HCT116 (cell line): ENCODE results near the gene CTCF. TPM values are rescaled to one million over a fixed set of nuclear protein-coding genes. Genes with fewer than 3 reads are reported as not detected.

Experiments
- ATAC-seq: fragments of 200-7000 bp; cut with Tn5 transposase; 2 replicates; pipeline ENCODE4 v1.9.1; 2020; ENCODE audit warnings: mild to moderate bottlenecking, moderate library complexity
- BruUV-seq: library from RNA; stranded (reverse); fragments of 400-500 nt; replicated peaks from 2 replicates; lab custom pipeline; 2021; lab: Mats Ljungman, UMichigan
- CTCF ChIA-PET: fragments of 300-600 bp; sonication (Branson Sonifier 250); formaldehyde crosslinking; loops from one replicate; lab custom pipeline; 2021; ENCODE audit warnings: antibody characterized with exemption; lab: Charles Lee
- POLR2A ChIA-PET: fragments of 300-600, 350-600 bp; sonication (Branson Sonifier 250); formaldehyde crosslinking; loops from one replicate; lab custom pipeline; 2021; ENCODE audit warnings: antibody characterized with exemption; lab: Charles Lee
- RAD21 ChIA-PET, 2 experiments: fragments of 300-600 bp; sonication (Branson Sonifier 250); formaldehyde crosslinking; loops; one replicate each; lab custom pipeline; 2023; ENCODE audit warnings: low total read pairs in 2 of 2; ENCODE audit not compliant: uncharacterized antibody in 2 of 2, unreplicated experiment in 2 of 2, low non-redundant PET in 1 of 2; lab: Charles Lee
- DNase-seq: peaks from one replicate; pipeline ENCODE4 v3.0.0-alpha.2; 2010; ENCODE audit warnings: low read depth, low spot score
- H2AFZ ChIP-seq: fragments of 200-600 bp; shearing (Covaris generic), sonication (generic); 2 replicates; pipeline ENCODE4 v1.6.1; 2017; ENCODE audit warnings: low read depth, mixed run types, mixed read lengths, antibody characterized with exemption, low read length; ENCODE audit not compliant: poor library complexity, severe bottlenecking
- H3K27ac ChIP-seq: 2 replicates; pipeline ENCODE4 v1.5.1; 2012; ENCODE audit warnings: low read depth, low read length
- H3K27me3 ChIP-seq: fragments of 200-600 bp; sonication (generic); 2 replicates; pipeline ENCODE4 v1.6.1; 2016; ENCODE audit warnings: mixed run types, low read length, mixed read lengths; ENCODE audit not compliant: insufficient read depth
- H3K36me3 ChIP-seq, 2 experiments: fragments of 200-500 bp in 1 of 2; fragments of 200-600 bp in 1 of 2; sonication (Bioruptor generic) in 1 of 2; sonication (generic) in 1 of 2; 2 replicates each; pipeline versions ENCODE4 v1.5.1 to v1.6.1; 2014 to 2016; ENCODE audit warnings: low read length in 2 of 2, inconsistent platforms in 1 of 2, mixed read lengths in 1 of 2, mixed run types in 1 of 2; ENCODE audit not compliant: insufficient read depth in 2 of 2, control insufficient read depth in 1 of 2
- H3K4me1 ChIP-seq, 2 experiments: fragments of 200-600 bp in 1 of 2; sonication (generic) in 1 of 2; 2 replicates each; pipeline versions ENCODE4 v1.5.1 to v1.6.1; 2012 to 2017; ENCODE audit warnings: low read length in 2 of 2, inconsistent platforms in 1 of 2, mild to moderate bottlenecking in 1 of 2, mixed read lengths in 1 of 2, mixed run types in 1 of 2, moderate library complexity in 1 of 2; ENCODE audit not compliant: insufficient read depth in 2 of 2, control insufficient read depth in 1 of 2
- H3K4me2 ChIP-seq: fragments of 200-600 bp; sonication (generic); 2 replicates; pipeline ENCODE4 v1.6.1; 2017; ENCODE audit warnings: mixed run types, low read length, mixed read lengths
- H3K4me3 ChIP-seq, 2 experiments: fragments of 200-600 bp in 1 of 2; sonication (generic) in 1 of 2; replicated peaks in 1 of 2; 2 replicates each; pipeline ENCODE4 v1.5.1; 2011 to 2016; ENCODE audit warnings: low read length in 2 of 2, control low read depth in 1 of 2, low read depth in 1 of 2, mild to moderate bottlenecking in 1 of 2, mixed read lengths in 1 of 2, mixed run types in 1 of 2
- H3K79me2 ChIP-seq: fragments of 200-600 bp; sonication (generic); 2 replicates; pipeline ENCODE4 v1.6.1; 2017; ENCODE audit warnings: mild to moderate bottlenecking, mixed run types, low read length, moderate library complexity, mixed read lengths; ENCODE audit not compliant: insufficient read depth
- H3K9ac ChIP-seq: fragments of 200-600 bp; sonication (generic); 2 replicates; pipeline ENCODE4 v1.6.1; 2016; ENCODE audit warnings: low read length, mixed read lengths
- H3K9me2 ChIP-seq: fragments of 200-600 bp; sonication (generic), shearing (Covaris generic); 2 replicates; pipeline ENCODE4 v1.6.1; 2017; ENCODE audit warnings: mixed run types, mild to moderate bottlenecking, moderate library complexity; ENCODE audit not compliant: insufficient read depth
- H3K9me3 ChIP-seq, 2 experiments: fragments of 200-500 bp in 1 of 2; fragments of 200-600 bp in 1 of 2; sonication (Bioruptor generic) in 1 of 2; sonication (generic) in 1 of 2; 2 replicates each; pipeline ENCODE4 v1.6.1; 2014 to 2017; ENCODE audit warnings: low read length in 2 of 2, mixed read lengths in 2 of 2, inconsistent platforms in 1 of 2, low read depth in 1 of 2, mild to moderate bottlenecking in 1 of 2, mixed run types in 1 of 2, moderate library complexity in 1 of 2; ENCODE audit not compliant: control insufficient read depth in 1 of 2, insufficient read depth in 1 of 2
- H4K20me1 ChIP-seq: fragments of 200-600 bp; sonication (generic), shearing (Covaris generic); 2 replicates; pipeline ENCODE4 v1.6.1; 2017; ENCODE audit warnings: mixed run types, mild to moderate bottlenecking, moderate library complexity; ENCODE audit not compliant: insufficient read depth
- ATF3 ChIP-seq: IDR thresholded peaks from 2 replicates; pipeline ENCODE4 v1.6.1; 2012
- CBX3 ChIP-seq: IDR thresholded peaks from 2 replicates; pipeline ENCODE4 v1.6.1; 2012; ENCODE audit warnings: low read depth
- CEBPB ChIP-seq: IDR thresholded peaks from 2 replicates; pipeline ENCODE4 v1.6.1; 2012; ENCODE audit warnings: low read depth
- CTCF ChIP-seq, 3 experiments: fragments of 200-600 bp in 1 of 3; sonication (generic) in 1 of 3; IDR thresholded peaks in 2 of 3; conservative IDR thresholded peaks in 1 of 3; 2 replicates each; pipeline ENCODE4 v1.5.1; 2012 to 2017; ENCODE audit warnings: low read depth in 2 of 3, low read length in 2 of 3, antibody characterized with exemption in 1 of 3, borderline replicate concordance in 1 of 3, control low read depth in 1 of 3, mild to moderate bottlenecking in 1 of 3, mixed read lengths in 1 of 3, mixed run types in 1 of 3, moderate library complexity in 1 of 3; ENCODE audit not compliant: insufficient read depth in 1 of 3
- EGR1 ChIP-seq: IDR thresholded peaks from 2 replicates; pipeline ENCODE4 v1.6.1; 2012; ENCODE audit warnings: low read depth
- EZH2phosphoT487 ChIP-seq: fragments of 200-600 bp; IDR thresholded peaks from 2 replicates; pipeline ENCODE4 v1.6.1; 2018; ENCODE audit warnings: antibody characterized with exemption, borderline replicate concordance
- JUND ChIP-seq: IDR thresholded peaks from 2 replicates; pipeline ENCODE4 v1.6.1; 2012
- POLR2AphosphoS5 ChIP-seq: IDR thresholded peaks from 2 replicates; pipeline ENCODE4 v1.6.1; 2011; ENCODE audit warnings: mild to moderate bottlenecking, low read depth, low read length, moderate library complexity
- RAD21 ChIP-seq: IDR thresholded peaks from 2 replicates; pipeline ENCODE4 v1.6.1; 2012; ENCODE audit warnings: low read depth, mild to moderate bottlenecking
- REST ChIP-seq: IDR thresholded peaks from 2 replicates; pipeline ENCODE4 v1.6.1; 2012; ENCODE audit warnings: low read depth
- SRF ChIP-seq: IDR thresholded peaks from 2 replicates; pipeline ENCODE4 v1.6.1; 2012; ENCODE audit warnings: low read depth
- intact Hi-C: fragments of 100-400 bp; cut with micrococcal nuclease; formaldehyde crosslinking; loops from 2 replicates; pipeline ENCODE4 v1.10.0; 2022
- total RNA-seq: library from RNA; stranded (reverse); gene quantifications from one replicate; pipeline ENCODE4 v1.2.1, GENCODE V29; 2021; ENCODE audit not compliant: unreplicated experiment

Gene CTCF
- total RNA-seq, 1 experiment from 2014 or later = 48.3 TPM

GRCh38 chr16:67647681-67648080 is 85.4 kb downstream of the CTCF start:
- ChIA-PET CTCF (interaction anchor here (1.3 kb wide), 1 partner anchor 126 kb away, joined by 7 read pairs; no protein-coding TSS in a partner anchor), RAD21 (no interaction called here), POLR2A (interaction anchor here (1.5 kb wide), 1 partner anchor 12 kb away, joined by 3 read pairs; the partner anchor contains the start of gene ACD)
- no peaks in the 10 kb centered on the region for H3K9me3 ChIP-seq
- no peak overlapping the region for H3K27ac ChIP-seq
- no peaks in the 10 kb centered on the region for H4K20me1 ChIP-seq
- no peaks in the 10 kb centered on the region for H3K27me3 ChIP-seq
- DNase-seq (no peak), ATAC-seq (no peak)
- H3K36me3 ChIP-seq = no peaks in the 10 kb centered on the region
- no peak overlapping the region for H3K9ac ChIP-seq
- H3K4me1 ChIP-seq = peaks cover 0 to 8% of the 10 kb centered on the region in 2 experiments; a peak in 1 of 4 replicates
- TF ChIP-seq SRF (no peak), CTCF (IDR thresholded peaks at IDR 0.05 in 2 of 3, conservative IDR thresholded peaks at IDR 0.05 in 1 of 3; ENCODE audit: borderline replicate concordance in 1 of 3, insufficient read depth in 1 of 3, low read depth in 2 of 3, low read length in 2 of 3) (no peak), RAD21 (no peak), ATF3 (no peak), EGR1 (no peak), REST (no peak), EZH2phosphoT487 (no peak), POLR2AphosphoS5 (no peak), CBX3 (no peak), JUND (no peak), CEBPB (no peak)
- no peak overlapping the region for H2AFZ ChIP-seq
- no TSS peak for BruUV-seq
- no peak overlapping the region for H3K4me3 ChIP-seq
- H3K4me2 ChIP-seq = no peak overlapping the region
- H3K9me2 ChIP-seq = no peaks in the 10 kb centered on the region
- intact Hi-C loops = no loop called here
- H3K79me2 ChIP-seq = no peaks in the 10 kb centered on the region
